Natural killer cell treated with Interleukin-12 subunit alpha and Interleukin-12 subunit beta and Interleukin-15 and Interleukin-18, amount 100 ng/mL, for 72 hours (primary cell): ENCODE measurements around the gene PTMS. TPM values are rescaled to one million over a fixed set of nuclear protein-coding genes. Genes with fewer than 3 reads are reported as not detected.

Source experiments
- ATAC-seq, 2 donors: fragments of 150-1000 bp; cut with Tn5 transposase in 1 of 2; sonication (Bioruptor Pico), chemical (Tn5 transposase) in 1 of 2; 2 replicates each; pipeline ENCODE4 v1.10.0; 2021
- DNase-seq: peaks from one replicate; pipeline ENCODE4 v3.0.0; 2022; ENCODE audit warnings: low spot score
- H3K27ac Mint-ChIP-seq, 2 donors: 1 replicate in 1 of 2; 2 replicates in 1 of 2; pipeline ENCODE4 v1.8.0; 2022; ENCODE audit warnings: mixed read lengths in 2 of 2, mild to moderate bottlenecking in 1 of 2, moderate library complexity in 1 of 2
- H3K27me3 Mint-ChIP-seq, 2 donors: 1 replicate in 1 of 2; 2 replicates in 1 of 2; pipeline ENCODE4 v1.8.0; 2022; ENCODE audit warnings: mixed read lengths in 2 of 2
- H3K36me3 Mint-ChIP-seq: one replicate; pipeline ENCODE4 v1.8.0; 2022; ENCODE audit warnings: mixed read lengths
- H3K4me1 Mint-ChIP-seq, 2 donors: 1 replicate in 1 of 2; 2 replicates in 1 of 2; pipeline ENCODE4 v1.8.0; 2022; ENCODE audit warnings: low read depth in 2 of 2, mixed read lengths in 2 of 2, mild to moderate bottlenecking in 1 of 2
- H3K4me3 Mint-ChIP-seq: one replicate; pipeline ENCODE4 v1.8.0; 2022; ENCODE audit warnings: mixed read lengths
- H3K9me3 Mint-ChIP-seq: 2 replicates; pipeline ENCODE4 v1.8.0; 2022; ENCODE audit warnings: mixed read lengths
- total RNA-seq, 2 donors: library from RNA; stranded (reverse); gene quantifications; one replicate each; pipeline ENCODE4 v1.2.3, GENCODE V29; 2022

Gene PTMS
- total RNA-seq, 2 donors from 2014 or later, result 50.4 to 93.8 TPM

DNA sequence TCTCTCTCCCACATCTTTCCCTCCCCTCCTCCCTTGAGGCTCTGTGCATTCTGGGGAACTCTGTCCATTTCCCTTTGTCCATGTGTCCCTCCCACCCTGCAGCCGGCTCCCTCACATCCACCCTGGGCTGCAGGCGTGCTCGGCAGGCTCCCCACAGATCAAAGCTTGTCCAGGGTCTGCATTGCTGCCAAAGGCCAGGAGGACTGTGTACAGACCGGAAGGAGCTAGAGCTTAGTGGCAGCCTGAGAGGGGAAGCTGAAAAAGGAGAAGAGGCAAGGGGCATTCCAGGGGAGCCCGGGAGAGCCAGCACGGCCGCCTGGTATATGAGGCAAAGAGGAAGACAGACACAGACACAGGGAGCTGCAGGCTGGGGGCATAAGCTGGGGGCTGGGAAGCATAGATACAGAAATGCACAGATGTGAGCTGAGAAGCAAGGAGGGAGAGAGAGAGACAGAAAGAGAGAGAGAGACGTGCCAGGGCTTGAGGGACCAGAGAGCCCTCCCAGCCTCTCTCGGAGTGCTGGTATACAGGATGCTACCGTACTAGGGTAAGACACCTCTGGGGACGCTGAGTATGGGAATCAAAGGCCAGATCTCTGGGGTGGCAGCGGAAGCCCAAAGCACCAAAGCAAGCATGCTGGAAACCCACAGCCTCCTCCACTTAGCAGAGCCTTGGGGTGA is 26.5 kb downstream of the PTMS start:
- H3K27me3 Mint-ChIP-seq, result peaks cover 35 to 55% of the 10 kb centered on the region in 2 donors
- H3K4me3 Mint-ChIP-seq, result peak overlapping the region; percentile 28
- no peaks in the 10 kb centered on the region for H3K9me3 Mint-ChIP-seq
- ATAC-seq (peak; percentile 32 to 61), DNase-seq (no peak)
- H3K36me3 Mint-ChIP-seq, result no peaks in the 10 kb centered on the region
- peaks cover 17% of the 10 kb centered on the region in 2 donors for H3K4me1 Mint-ChIP-seq
- H3K27ac Mint-ChIP-seq, result peak overlapping the region; percentile 14 to 30

DNA sequence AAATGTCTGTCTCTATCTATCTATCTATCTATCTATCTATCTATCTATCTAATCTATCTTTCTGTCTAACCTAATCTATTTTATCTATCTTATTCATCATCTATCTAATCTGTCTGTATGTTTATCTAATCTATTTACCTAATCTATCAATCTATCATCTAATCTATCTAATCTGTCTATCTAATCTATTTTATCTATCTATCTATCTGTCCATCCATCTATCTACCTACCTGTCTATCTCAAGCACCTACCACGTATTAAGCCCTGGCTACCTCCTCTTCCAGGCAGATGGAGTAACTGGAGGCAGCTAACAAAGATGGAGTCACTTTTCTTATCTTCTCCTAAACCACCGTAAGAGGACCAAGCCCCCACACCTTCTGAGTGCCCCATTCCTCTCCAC is 28.9 kb downstream of the PTMS start:
- H3K36me3 Mint-ChIP-seq, result no peaks in the 10 kb centered on the region

DNA sequence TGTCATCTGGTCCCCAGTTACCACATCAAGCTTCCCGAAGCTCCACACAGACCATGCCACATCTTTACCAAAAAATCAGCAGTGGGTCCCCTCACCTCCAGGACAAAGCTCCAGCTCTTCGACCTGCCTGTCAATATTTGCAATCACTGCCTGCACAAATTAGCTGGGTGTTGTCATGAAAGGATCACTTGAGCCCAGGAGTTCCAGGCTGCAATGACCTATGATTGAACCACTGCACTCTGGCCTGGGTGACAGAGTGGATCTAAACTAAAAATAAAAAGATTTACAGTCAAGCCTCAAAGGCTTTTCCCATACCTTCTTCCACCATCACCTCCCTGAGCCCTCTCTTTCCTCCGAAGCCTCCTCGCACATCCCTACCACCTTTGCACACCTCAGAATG is 30.4 kb downstream of the PTMS start:
- no peak overlapping the region for H3K4me3 Mint-ChIP-seq
- no peaks in the 10 kb centered on the region for H3K36me3 Mint-ChIP-seq
- peaks cover 32 to 43% of the 10 kb centered on the region in 2 donors for H3K27me3 Mint-ChIP-seq
- ATAC-seq (no peak), DNase-seq (no peak)
- H3K9me3 Mint-ChIP-seq, result no peaks in the 10 kb centered on the region
- peak overlapping the region in 1 of 2 donors; percentile 24 for H3K27ac Mint-ChIP-seq
- H3K4me1 Mint-ChIP-seq, result peaks cover 9 to 17% of the 10 kb centered on the region in 2 donors

More for the DNA sequence above, 28.9 kb downstream of the PTMS start:
- ATAC-seq, result no peak
- Mint-ChIP-seq H3K4me1 (peaks cover 9 to 17% of the 10 kb centered on the region in 2 donors), H3K4me3 (no peak overlapping the region), H3K9me3 (no peaks in the 10 kb centered on the region), H3K27ac (peak overlapping the region in 1 of 2 donors; percentile 58), H3K27me3 (peaks cover 32 to 44% of the 10 kb centered on the region in 2 donors)
- DNase-seq, result no peak

- Mint-ChIP-seq H3K27me3 (peaks cover 15 to 20% of the 10 kb centered on the region in 2 donors), H3K4me3 (no peak overlapping the region), H3K36me3 (no peaks in the 10 kb centered on the region), H3K27ac (no peak overlapping the region), H3K9me3 (no peaks in the 10 kb centered on the region), H3K4me1 (no peaks in the 10 kb centered on the region)
- DNase-seq, result no peak
- no peak for ATAC-seq
These were observed 33.0 kb downstream of the PTMS start for GRCh38 chr12:6799147-6799546.

DNA sequence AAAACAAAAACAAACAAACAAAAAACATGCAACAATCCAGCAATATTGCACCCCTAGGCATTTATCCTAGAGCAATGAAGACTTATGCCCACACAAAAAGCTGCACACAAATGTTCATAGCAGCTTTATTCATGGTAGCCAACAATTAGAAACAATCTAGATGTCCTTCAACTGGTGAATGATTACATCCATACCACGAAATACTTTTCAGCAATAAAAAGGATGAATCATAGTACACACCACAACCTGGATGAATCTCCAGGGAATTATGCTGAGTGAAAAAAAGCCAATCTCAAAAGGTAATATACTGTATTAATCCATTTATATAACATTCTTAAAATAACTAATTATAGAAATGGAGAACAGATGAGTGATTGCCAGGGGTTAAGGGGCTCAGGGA is 41.0 kb downstream of the PTMS start:
- no peak overlapping the region for H3K4me3 Mint-ChIP-seq
- no peaks in the 10 kb centered on the region for H3K9me3 Mint-ChIP-seq
- H3K27ac Mint-ChIP-seq, result no peak overlapping the region
- ATAC-seq (no peak), DNase-seq (no peak)
- no peaks in the 10 kb centered on the region for H3K4me1 Mint-ChIP-seq
- no peaks in the 10 kb centered on the region for H3K36me3 Mint-ChIP-seq
- H3K27me3 Mint-ChIP-seq, result peaks cover 5 to 11% of the 10 kb centered on the region in 2 donors

DNA sequence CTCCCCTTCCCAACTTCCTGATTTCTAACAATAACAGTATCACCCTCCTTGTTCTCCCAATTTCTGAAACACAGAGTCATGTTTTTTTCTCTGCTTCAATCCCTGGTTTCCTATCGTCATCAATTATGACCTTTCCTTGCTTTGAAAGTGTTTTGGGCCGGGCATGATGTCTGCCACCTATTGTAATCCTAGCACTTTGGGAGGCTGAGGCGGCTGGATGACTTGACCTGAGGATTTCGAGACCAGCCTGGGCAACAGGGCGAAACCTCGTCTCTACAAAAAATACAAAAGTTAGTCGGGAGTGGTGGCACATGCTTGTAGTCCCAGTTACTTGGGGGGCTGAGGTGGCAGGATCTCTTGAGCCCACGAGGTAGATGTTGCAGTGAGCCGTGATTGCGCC is 42.9 kb downstream of the PTMS start:
- Mint-ChIP-seq H3K27me3 (peaks cover 13 to 16% of the 10 kb centered on the region in 2 donors), H3K27ac (no peak overlapping the region), H3K4me3 (no peak overlapping the region), H3K36me3 (no peaks in the 10 kb centered on the region), H3K9me3 (no peaks in the 10 kb centered on the region), H3K4me1 (no peaks in the 10 kb centered on the region)
- no peak for ATAC-seq
- DNase-seq, result no peak

DNA sequence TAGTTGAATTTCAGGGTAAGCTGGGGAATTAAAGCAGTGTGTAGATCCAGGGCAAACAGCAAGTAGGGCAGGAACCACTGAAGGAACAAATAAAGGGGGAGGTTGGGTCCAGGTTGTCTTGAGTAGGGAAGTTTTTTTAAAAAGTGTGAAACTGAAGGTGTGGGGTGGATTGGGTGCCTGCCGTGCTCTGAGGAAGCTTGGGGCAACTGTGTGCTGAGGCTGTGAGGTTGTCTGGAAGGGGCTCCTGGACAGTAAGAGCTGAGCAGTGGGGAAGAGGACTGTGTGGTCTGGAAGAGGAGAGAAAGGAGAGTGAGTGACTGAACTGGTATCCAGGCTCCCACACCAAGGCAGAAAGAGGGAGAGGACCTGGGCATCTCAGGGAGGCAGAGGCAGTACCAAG is 44.6 kb downstream of the PTMS start:
- H3K4me1 Mint-ChIP-seq, result no peaks in the 10 kb centered on the region
- no peaks in the 10 kb centered on the region for H3K9me3 Mint-ChIP-seq
- H3K4me3 Mint-ChIP-seq, result no peak overlapping the region
- DNase-seq (no peak), ATAC-seq (no peak)
- peaks cover 13 to 18% of the 10 kb centered on the region in 2 donors for H3K27me3 Mint-ChIP-seq
- no peak overlapping the region for H3K27ac Mint-ChIP-seq
- no peaks in the 10 kb centered on the region for H3K36me3 Mint-ChIP-seq

GRCh38 chr12:6813363-6813762 is 47.2 kb downstream of the PTMS start:
- Mint-ChIP-seq H3K27ac (no peak overlapping the region), H3K4me3 (no peak overlapping the region), H3K36me3 (no peaks in the 10 kb centered on the region), H3K9me3 (no peaks in the 10 kb centered on the region), H3K27me3 (peaks cover 18 to 19% of the 10 kb centered on the region in 2 donors), H3K4me1 (no peaks in the 10 kb centered on the region)
- no peak for ATAC-seq
- DNase-seq, result no peak

GRCh38 chr12:6816598-6816997 is 50.4 kb downstream of the PTMS start:
- Mint-ChIP-seq H3K36me3 (no peaks in the 10 kb centered on the region), H3K27me3 (peaks cover 17 to 22% of the 10 kb centered on the region in 2 donors), H3K4me3 (no peak overlapping the region), H3K27ac (no peak overlapping the region), H3K4me1 (peaks cover 0 to 3% of the 10 kb centered on the region in 2 donors), H3K9me3 (no peaks in the 10 kb centered on the region)
- DNase-seq, result no peak
- ATAC-seq, result no peak

DNA sequence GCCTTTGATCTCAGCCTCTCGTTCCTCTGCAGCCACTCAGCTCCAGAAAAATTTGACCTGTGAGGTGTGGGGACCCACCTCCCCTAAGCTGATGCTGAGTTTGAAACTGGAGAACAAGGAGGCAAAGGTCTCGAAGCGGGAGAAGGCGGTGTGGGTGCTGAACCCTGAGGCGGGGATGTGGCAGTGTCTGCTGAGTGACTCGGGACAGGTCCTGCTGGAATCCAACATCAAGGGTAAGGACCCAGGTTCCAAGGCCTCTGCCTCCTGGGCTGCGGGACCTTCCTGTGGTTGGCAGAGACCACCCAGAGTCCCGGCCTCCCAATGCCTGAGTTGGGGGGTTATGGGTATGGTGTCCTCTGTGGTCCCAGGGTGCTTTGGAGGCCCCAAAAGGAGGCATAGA is 50.9 kb downstream of the PTMS start:
- Mint-ChIP-seq H3K27me3 (peaks cover 20 to 23% of the 10 kb centered on the region in 2 donors), H3K4me1 (peaks cover 0 to 6% of the 10 kb centered on the region in 2 donors), H3K36me3 (no peaks in the 10 kb centered on the region), H3K4me3 (no peak overlapping the region), H3K9me3 (no peaks in the 10 kb centered on the region), H3K27ac (no peak overlapping the region)
- DNase-seq (no peak), ATAC-seq (no peak)

DNA sequence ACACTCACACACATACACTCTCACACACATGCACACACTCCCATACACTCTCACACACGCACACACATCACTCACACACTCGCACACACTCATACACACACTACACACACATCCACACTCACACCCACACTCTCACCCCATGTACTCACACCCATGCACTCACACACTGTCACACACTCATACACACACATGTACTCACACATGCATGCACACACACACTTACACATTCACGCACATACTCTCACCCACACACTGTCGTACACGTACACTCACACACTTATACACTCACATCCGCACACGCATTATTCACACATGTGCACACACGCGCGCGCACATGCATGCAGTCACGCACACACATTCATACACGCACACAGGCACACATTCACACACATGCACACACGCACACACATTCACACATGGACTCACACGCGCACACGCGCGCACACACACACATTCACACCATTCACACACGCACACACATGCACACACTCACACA is 51.5 kb downstream of the PTMS start:
- Mint-ChIP-seq H3K27ac (no peak overlapping the region), H3K4me1 (peaks cover 0 to 7% of the 10 kb centered on the region in 2 donors)

GRCh38 chr12:6818222-6818621 is 52.1 kb downstream of the PTMS start:
- no peak overlapping the region for H3K27ac Mint-ChIP-seq
- H3K4me1 Mint-ChIP-seq, result peaks cover 0 to 11% of the 10 kb centered on the region in 2 donors
- no peak overlapping the region for H3K4me3 Mint-ChIP-seq
- no peaks in the 10 kb centered on the region for H3K9me3 Mint-ChIP-seq
- ATAC-seq (no peak), DNase-seq (no peak)
- peaks cover 27 to 33% of the 10 kb centered on the region in 2 donors for H3K27me3 Mint-ChIP-seq
- H3K36me3 Mint-ChIP-seq, result no peaks in the 10 kb centered on the region

More for the DNA sequence above, 51.5 kb downstream of the PTMS start:
- H3K36me3 Mint-ChIP-seq, result no peaks in the 10 kb centered on the region
- DNase-seq, result no peak
- no peaks in the 10 kb centered on the region for H3K9me3 Mint-ChIP-seq
- H3K4me3 Mint-ChIP-seq, result no peak overlapping the region
- peaks cover 22 to 30% of the 10 kb centered on the region in 2 donors for H3K27me3 Mint-ChIP-seq
- no peak for ATAC-seq

DNA sequence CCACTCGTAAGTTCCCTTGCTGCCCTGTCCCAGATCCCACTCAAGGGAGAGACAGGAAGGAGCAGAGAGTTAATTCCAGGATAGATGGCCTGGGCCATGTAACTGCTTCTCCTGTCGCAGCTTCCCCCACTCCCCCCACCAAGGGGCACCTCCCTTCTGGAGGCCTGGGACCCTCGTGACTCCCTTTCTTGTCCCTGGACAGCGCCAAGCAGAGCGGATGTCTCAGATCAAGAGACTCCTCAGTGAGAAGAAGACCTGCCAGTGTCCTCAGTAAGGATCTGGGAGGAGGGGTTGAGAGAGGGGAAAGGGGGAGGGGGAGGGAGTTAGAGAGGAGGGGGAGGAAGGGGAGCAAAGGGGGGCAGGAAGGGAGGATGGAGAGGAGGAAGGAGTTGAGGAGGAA is 52.5 kb downstream of the PTMS start:
- H3K27ac Mint-ChIP-seq, result no peak overlapping the region
- no peak overlapping the region for H3K4me3 Mint-ChIP-seq
- DNase-seq (no peak), ATAC-seq (no peak)
- peaks cover 29 to 30% of the 10 kb centered on the region in 2 donors for H3K27me3 Mint-ChIP-seq
- peaks cover 0 to 11% of the 10 kb centered on the region in 2 donors for H3K4me1 Mint-ChIP-seq
- H3K36me3 Mint-ChIP-seq, result no peaks in the 10 kb centered on the region
- H3K9me3 Mint-ChIP-seq, result no peaks in the 10 kb centered on the region

DNA sequence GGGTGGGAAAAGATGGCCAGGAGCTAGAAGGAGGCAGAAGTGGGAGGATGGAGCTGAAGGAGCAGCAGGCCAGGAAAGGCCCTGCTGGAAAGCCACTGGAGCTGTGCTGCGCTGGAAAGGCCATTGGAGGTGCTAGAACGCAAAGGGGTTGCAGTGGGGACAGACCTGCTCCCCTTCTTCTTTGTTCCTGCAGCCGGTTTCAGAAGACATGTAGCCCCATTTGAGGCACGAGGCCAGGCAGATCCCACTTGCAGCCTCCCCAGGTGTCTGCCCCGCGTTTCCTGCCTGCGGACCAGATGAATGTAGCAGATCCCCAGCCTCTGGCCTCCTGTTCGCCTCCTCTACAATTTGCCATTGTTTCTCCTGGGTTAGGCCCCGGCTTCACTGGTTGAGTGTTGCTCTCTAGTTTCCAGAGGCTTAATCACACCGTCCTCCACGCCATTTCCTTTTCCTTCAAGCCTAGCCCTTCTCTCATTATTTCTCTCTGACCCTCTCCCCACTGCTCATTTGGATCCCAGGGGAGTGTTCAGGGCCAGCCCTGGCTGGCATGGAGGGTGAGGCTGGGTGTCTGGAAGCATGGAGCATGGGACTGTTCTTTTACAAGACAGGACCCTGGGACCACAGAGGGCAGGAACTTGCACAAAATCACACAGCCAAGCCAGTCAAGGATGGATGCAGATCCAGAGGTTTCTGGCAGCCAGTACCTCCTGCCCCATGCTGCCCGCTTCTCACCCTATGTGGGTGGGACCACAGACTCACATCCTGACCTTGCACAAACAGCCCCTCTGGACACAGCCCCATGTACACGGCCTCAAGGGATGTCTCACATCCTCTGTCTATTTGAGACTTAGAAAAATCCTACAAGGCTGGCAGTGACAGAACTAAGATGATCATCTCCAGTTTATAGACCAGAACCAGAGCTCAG is 53.2 kb downstream of the PTMS start:
- DNase-seq (no peak), ATAC-seq (no peak)
- Mint-ChIP-seq H3K27me3 (peaks cover 27 to 29% of the 10 kb centered on the region in 2 donors), H3K36me3 (no peaks in the 10 kb centered on the region), H3K27ac (no peak overlapping the region), H3K9me3 (no peaks in the 10 kb centered on the region), H3K4me1 (peaks cover 0 to 11% of the 10 kb centered on the region in 2 donors), H3K4me3 (no peak overlapping the region)
